WTC11 (cell line): ENCODE measurements around the gene TPBG. TPM values are rescaled to one million over a fixed set of nuclear protein-coding genes. Genes with fewer than 3 reads are reported as not detected.

Source experiments
- ATAC-seq: fragments of 200-7000 bp; cut with Tn5 transposase; 2 replicates; pipeline ENCODE4 v1.10.0; 2021; ENCODE audit warnings: mild to moderate bottlenecking, moderate library complexity
- CTCF ChIA-PET: fragments of 300-600 bp; sonication (Branson Sonifier 250); formaldehyde crosslinking; loops from one replicate; lab custom pipeline; 2021; ENCODE audit warnings: antibody characterized with exemption; lab: Charles Lee
- POLR2A ChIA-PET: fragments of 350-600 bp; sonication (Branson Sonifier 250); formaldehyde crosslinking; loops from one replicate; lab custom pipeline; 2021; ENCODE audit warnings: antibody characterized with exemption; lab: Charles Lee
- DNase-seq: peaks from one replicate; pipeline ENCODE4 v3.0.0; 2021; ENCODE audit warnings: low spot score
- H3K27ac Mint-ChIP-seq: 2 replicates; pipeline ENCODE4 v1.8.0; 2021; ENCODE audit warnings: mixed read lengths
- H3K27me3 Mint-ChIP-seq: 2 replicates; pipeline ENCODE4 v1.8.0; 2021; ENCODE audit warnings: low read depth, mild to moderate bottlenecking, moderate library complexity, mixed read lengths
- H3K36me3 Mint-ChIP-seq: 2 replicates; pipeline ENCODE4 v1.8.0; 2021; ENCODE audit warnings: mixed read lengths
- H3K4me1 Mint-ChIP-seq: 2 replicates; pipeline ENCODE4 v1.8.0; 2022; ENCODE audit warnings: mixed read lengths
- H3K4me3 Mint-ChIP-seq: 2 replicates; pipeline ENCODE4 v1.8.0; 2021; ENCODE audit warnings: mild to moderate bottlenecking, moderate library complexity, mixed read lengths
- H3K9me3 Mint-ChIP-seq: 2 replicates; pipeline ENCODE4 v1.8.0; 2021; ENCODE audit warnings: mixed read lengths
- EMX1 ChIP-seq: fragments of 250-450 bp; sonication (Bioruptor Pico); IDR thresholded peaks from 2 replicates; pipeline ENCODE4 v1.8.0; 2021; ENCODE audit warnings: mild to moderate bottlenecking
- ETV6 ChIP-seq: sonication (generic); formaldehyde crosslinking; IDR thresholded peaks from 2 replicates; pipeline ENCODE4 v1.8.1; 2022; ENCODE audit warnings: mild to moderate bottlenecking, missing genetic modification reagents
- GABPB1 ChIP-seq: sonication (generic); formaldehyde crosslinking; IDR thresholded peaks from 2 replicates; pipeline ENCODE4 v1.8.1; 2023; ENCODE audit warnings: mild to moderate bottlenecking, missing genetic modification reagents
- GTF2I ChIP-seq: fragments of 250-450 bp; sonication (Bioruptor Pico); conservative IDR thresholded peaks from 2 replicates; pipeline ENCODE4 v1.4.0; 2021; ENCODE audit warnings: mild to moderate bottlenecking
- MXD4 ChIP-seq: fragments of 250-450 bp; sonication (Bioruptor Pico); IDR thresholded peaks from 2 replicates; pipeline ENCODE4 v1.8.0; 2021; ENCODE audit warnings: mild to moderate bottlenecking, moderate library complexity, borderline replicate concordance
- MYBL2 ChIP-seq: sonication (generic); formaldehyde crosslinking; IDR thresholded peaks from 2 replicates; pipeline ENCODE4 v1.8.1; 2023; ENCODE audit warnings: mild to moderate bottlenecking, moderate library complexity, missing genetic modification reagents
- NR2C2 ChIP-seq: sonication (generic); formaldehyde crosslinking; IDR thresholded peaks from 2 replicates; pipeline ENCODE4 v1.8.0; 2022; ENCODE audit warnings: mild to moderate bottlenecking, missing genetic modification reagents
- PRRX2 ChIP-seq: fragments of 250-450 bp; sonication (Bioruptor Pico); IDR thresholded peaks from 2 replicates; pipeline ENCODE4 v1.8.0; 2021; ENCODE audit warnings: mild to moderate bottlenecking
- SOX15 ChIP-seq: fragments of 250-450 bp; sonication (Bioruptor Pico); IDR thresholded peaks from 2 replicates; pipeline ENCODE4 v1.9.0; 2021; ENCODE audit warnings: mild to moderate bottlenecking
- USF2 ChIP-seq: sonication (generic); formaldehyde crosslinking; IDR thresholded peaks from 2 replicates; pipeline ENCODE4 v1.8.1; 2023; ENCODE audit warnings: mild to moderate bottlenecking, missing genetic modification reagents, moderate library complexity
- ZNF232 ChIP-seq: sonication (generic); formaldehyde crosslinking; IDR thresholded peaks from 2 replicates; pipeline ENCODE4 v1.8.0; 2022; ENCODE audit warnings: mild to moderate bottlenecking, missing genetic modification reagents
- ZNF423 ChIP-seq: fragments of 250-450 bp; sonication (Bioruptor Pico); IDR thresholded peaks from 2 replicates; pipeline ENCODE4 v2.1.2; 2022; ENCODE audit warnings: mild to moderate bottlenecking, moderate library complexity
- total RNA-seq: library from RNA; stranded (reverse); gene quantifications from 3 replicates; pipeline ENCODE4 v1.2.3, GENCODE V29; 2021
- TF ChIP-seq, protein P1 (sequence below): fragments of 250-450 bp; sonication (Bioruptor Pico); IDR thresholded peaks from 2 replicates; pipeline ENCODE4 v1.9.0; 2021; ENCODE audit warnings: mild to moderate bottlenecking
- TF ChIP-seq, protein P2 (sequence below): sonication (generic); formaldehyde crosslinking; IDR thresholded peaks from 2 replicates; pipeline ENCODE4 v1.8.0; 2023; ENCODE audit warnings: mild to moderate bottlenecking, missing genetic modification reagents
- TF ChIP-seq, protein P3 (sequence below): sonication (generic); formaldehyde crosslinking; IDR thresholded peaks from 2 replicates; pipeline ENCODE4 v1.8.1; 2023; ENCODE audit warnings: mild to moderate bottlenecking, missing genetic modification reagents

TPBG gene
- total RNA-seq, 1 experiment from 2014 or later, result 35.3 TPM

- TF ChIP-seq, protein P1, sequence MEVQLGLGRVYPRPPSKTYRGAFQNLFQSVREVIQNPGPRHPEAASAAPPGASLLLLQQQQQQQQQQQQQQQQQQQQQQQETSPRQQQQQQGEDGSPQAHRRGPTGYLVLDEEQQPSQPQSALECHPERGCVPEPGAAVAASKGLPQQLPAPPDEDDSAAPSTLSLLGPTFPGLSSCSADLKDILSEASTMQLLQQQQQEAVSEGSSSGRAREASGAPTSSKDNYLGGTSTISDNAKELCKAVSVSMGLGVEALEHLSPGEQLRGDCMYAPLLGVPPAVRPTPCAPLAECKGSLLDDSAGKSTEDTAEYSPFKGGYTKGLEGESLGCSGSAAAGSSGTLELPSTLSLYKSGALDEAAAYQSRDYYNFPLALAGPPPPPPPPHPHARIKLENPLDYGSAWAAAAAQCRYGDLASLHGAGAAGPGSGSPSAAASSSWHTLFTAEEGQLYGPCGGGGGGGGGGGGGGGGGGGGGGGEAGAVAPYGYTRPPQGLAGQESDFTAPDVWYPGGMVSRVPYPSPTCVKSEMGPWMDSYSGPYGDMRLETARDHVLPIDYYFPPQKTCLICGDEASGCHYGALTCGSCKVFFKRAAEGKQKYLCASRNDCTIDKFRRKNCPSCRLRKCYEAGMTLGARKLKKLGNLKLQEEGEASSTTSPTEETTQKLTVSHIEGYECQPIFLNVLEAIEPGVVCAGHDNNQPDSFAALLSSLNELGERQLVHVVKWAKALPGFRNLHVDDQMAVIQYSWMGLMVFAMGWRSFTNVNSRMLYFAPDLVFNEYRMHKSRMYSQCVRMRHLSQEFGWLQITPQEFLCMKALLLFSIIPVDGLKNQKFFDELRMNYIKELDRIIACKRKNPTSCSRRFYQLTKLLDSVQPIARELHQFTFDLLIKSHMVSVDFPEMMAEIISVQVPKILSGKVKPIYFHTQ (CRISPR knock-in tag), result no peak
- TF ChIP-seq MYBL2 (CRISPR knock-in tag) (no peak), EMX1 (no peak), ETV6 (CRISPR knock-in tag) (no peak), NR2C2 (no peak)
- TF ChIP-seq, protein P2, sequence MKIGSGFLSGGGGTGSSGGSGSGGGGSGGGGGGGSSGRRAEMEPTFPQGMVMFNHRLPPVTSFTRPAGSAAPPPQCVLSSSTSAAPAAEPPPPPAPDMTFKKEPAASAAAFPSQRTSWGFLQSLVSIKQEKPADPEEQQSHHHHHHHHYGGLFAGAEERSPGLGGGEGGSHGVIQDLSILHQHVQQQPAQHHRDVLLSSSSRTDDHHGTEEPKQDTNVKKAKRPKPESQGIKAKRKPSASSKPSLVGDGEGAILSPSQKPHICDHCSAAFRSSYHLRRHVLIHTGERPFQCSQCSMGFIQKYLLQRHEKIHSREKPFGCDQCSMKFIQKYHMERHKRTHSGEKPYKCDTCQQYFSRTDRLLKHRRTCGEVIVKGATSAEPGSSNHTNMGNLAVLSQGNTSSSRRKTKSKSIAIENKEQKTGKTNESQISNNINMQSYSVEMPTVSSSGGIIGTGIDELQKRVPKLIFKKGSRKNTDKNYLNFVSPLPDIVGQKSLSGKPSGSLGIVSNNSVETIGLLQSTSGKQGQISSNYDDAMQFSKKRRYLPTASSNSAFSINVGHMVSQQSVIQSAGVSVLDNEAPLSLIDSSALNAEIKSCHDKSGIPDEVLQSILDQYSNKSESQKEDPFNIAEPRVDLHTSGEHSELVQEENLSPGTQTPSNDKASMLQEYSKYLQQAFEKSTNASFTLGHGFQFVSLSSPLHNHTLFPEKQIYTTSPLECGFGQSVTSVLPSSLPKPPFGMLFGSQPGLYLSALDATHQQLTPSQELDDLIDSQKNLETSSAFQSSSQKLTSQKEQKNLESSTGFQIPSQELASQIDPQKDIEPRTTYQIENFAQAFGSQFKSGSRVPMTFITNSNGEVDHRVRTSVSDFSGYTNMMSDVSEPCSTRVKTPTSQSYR (CRISPR knock-in tag), result no peak
- TF ChIP-seq, protein P3, sequence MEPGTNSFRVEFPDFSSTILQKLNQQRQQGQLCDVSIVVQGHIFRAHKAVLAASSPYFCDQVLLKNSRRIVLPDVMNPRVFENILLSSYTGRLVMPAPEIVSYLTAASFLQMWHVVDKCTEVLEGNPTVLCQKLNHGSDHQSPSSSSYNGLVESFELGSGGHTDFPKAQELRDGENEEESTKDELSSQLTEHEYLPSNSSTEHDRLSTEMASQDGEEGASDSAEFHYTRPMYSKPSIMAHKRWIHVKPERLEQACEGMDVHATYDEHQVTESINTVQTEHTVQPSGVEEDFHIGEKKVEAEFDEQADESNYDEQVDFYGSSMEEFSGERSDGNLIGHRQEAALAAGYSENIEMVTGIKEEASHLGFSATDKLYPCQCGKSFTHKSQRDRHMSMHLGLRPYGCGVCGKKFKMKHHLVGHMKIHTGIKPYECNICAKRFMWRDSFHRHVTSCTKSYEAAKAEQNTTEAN, result no peak
- TF ChIP-seq, all 79 proteins: peak for 0
Observed at GRCh38 chr6:82413868-82414267, 50.3 kb downstream of the TPBG start (continued).

DNA sequence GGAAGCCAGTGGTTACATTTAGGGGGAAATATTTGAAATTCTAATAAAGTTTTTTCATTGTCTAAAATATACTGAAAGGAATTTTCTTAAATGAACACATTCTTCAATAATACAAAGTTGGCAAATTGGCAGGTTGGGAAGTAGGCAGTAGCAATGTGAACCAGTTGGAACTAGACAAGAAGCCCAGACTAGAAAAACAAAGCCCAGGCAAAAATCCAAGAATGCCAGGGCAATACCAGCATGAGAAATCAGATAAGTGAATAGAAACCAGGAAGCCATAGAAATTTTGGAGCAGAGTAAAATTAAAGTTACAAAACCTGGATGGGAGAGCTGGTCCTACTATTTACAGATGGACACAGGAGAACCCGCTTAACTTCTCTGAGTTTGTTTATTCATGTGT lies 52.2 kb downstream of the TPBG start:
- no peak for TF ChIP-seq PRRX2 (CRISPR knock-in tag)
- TF ChIP-seq MXD4 (CRISPR knock-in tag), result no peak
- no peak for TF ChIP-seq ZNF232 (CRISPR knock-in tag)
- TF ChIP-seq EMX1, result no peak
- TF ChIP-seq ZNF423 (CRISPR knock-in tag), result no peak
- TF ChIP-seq GTF2I, result no peak
- DNase-seq (no peak), ATAC-seq (no peak)
- no peak overlapping the region for H3K27ac Mint-ChIP-seq
- CTCF ChIA-PET, result no interaction called here
- H3K4me3 Mint-ChIP-seq, result no peak overlapping the region
- no peaks in the 10 kb centered on the region for H3K9me3 Mint-ChIP-seq
- no peaks in the 10 kb centered on the region for H3K27me3 Mint-ChIP-seq
- no peaks in the 10 kb centered on the region for H3K36me3 Mint-ChIP-seq
- POLR2A ChIA-PET, result interaction anchor here (0.7 kb wide), 1 partner anchor 50 kb away, joined by 3 read pairs; no protein-coding TSS in a partner anchor
- H3K4me1 Mint-ChIP-seq, result peaks cover 3% of the 10 kb centered on the region; the same call in 1 of the 2 replicates

DNA sequence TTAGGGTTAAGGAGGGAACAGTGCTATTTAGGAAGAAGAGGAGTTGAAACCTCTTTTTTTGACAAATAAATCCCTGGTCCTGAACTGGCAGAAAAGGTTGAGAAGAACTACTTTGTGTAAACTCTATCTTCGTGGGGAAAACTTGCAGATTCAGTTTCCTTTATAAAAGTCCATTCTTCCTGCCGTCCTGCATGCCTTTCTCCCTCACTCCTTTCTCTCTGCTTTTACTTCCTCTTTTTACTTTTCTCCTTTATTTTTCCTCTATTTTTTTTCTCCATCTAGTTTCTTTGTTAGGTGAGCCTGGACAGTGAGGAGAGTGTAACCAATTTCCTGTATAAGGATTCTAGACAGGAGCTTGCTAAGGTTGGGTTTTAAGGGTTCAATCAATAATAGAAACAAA lies 52.7 kb downstream of the TPBG start:
- Mint-ChIP-seq H3K9me3 (no peaks in the 10 kb centered on the region), H3K36me3 (no peaks in the 10 kb centered on the region), H3K27me3 (no peaks in the 10 kb centered on the region), H3K4me3 (no peak overlapping the region), H3K27ac (no peak overlapping the region), H3K4me1 (peaks cover 3% of the 10 kb centered on the region; the same call in 1 of the 2 replicates)
- TF ChIP-seq ETV6 (CRISPR knock-in tag) (no peak), USF2 (no peak), GABPB1 (CRISPR knock-in tag) (no peak), SOX15 (CRISPR knock-in tag) (no peak)
- TF ChIP-seq, protein P3, result no peak
- POLR2A ChIA-PET, result interaction anchor here (0.7 kb wide), 1 partner anchor 51 kb away, joined by 3 read pairs; no protein-coding TSS in a partner anchor
- ATAC-seq, result no peak
- CTCF ChIA-PET, result no interaction called here
- DNase-seq, result no peak

Other genes with a start within 250 kb of the TPBG start
- 20.4 to 24.1 TPM (median 21.0 TPM) in 3 replicates for gene IBTK, start 116.1 kb upstream of the TPBG start, total RNA-seq